KMS-11 (cell line): Measurements from ENCODE around the gene KRT14.

Source experiments
- H2AFZ ChIP-seq: fragments of 200-600 bp; sonication (generic); 2 replicates; pipeline ENCODE4 v1.6.1; 2016; ENCODE audit warnings: antibody characterized with exemption, mixed run types, low read depth
- H3K27ac ChIP-seq: fragments of 200-600 bp; sonication (generic); 2 replicates; pipeline ENCODE4 v1.6.1; 2016; ENCODE audit warnings: mild to moderate bottlenecking, mixed run types
- H3K27me3 ChIP-seq: fragments of 200-600 bp; sonication (generic); 2 replicates; pipeline ENCODE4 v1.6.1; 2017; ENCODE audit warnings: mild to moderate bottlenecking, low read depth, mixed run types, moderate library complexity; ENCODE audit not compliant: insufficient read depth
- H3K36me3 ChIP-seq: fragments of 200-600 bp; sonication (generic); 2 replicates; pipeline ENCODE4 v1.6.1; 2017; ENCODE audit warnings: mild to moderate bottlenecking, mixed run types; ENCODE audit not compliant: insufficient read depth
- H3K4me1 ChIP-seq: fragments of 200-600 bp; sonication (generic); 2 replicates; pipeline ENCODE4 v1.6.1; 2016; ENCODE audit warnings: mild to moderate bottlenecking, low read depth, mixed run types; ENCODE audit not compliant: poor library complexity, severe bottlenecking
- H3K4me2 ChIP-seq: fragments of 200-600 bp; sonication (generic); 2 replicates; pipeline ENCODE4 v1.7.0; 2016; ENCODE audit warnings: mild to moderate bottlenecking, mixed run types
- H3K4me3 ChIP-seq: fragments of 200-600 bp; sonication (generic); IDR thresholded peaks from 2 replicates; pipeline ENCODE4 v1.6.1; 2017; ENCODE audit warnings: low read depth, low read length, mixed read lengths; ENCODE audit not compliant: insufficient read depth
- H3K79me2 ChIP-seq: fragments of 200-600 bp; sonication (generic); 2 replicates; pipeline ENCODE4 v1.6.1; 2016; ENCODE audit warnings: low read depth, mixed run types; ENCODE audit not compliant: insufficient read depth
- H3K9ac ChIP-seq: fragments of 200-600 bp; sonication (generic); 2 replicates; pipeline ENCODE4 v1.6.1; 2016; ENCODE audit warnings: mild to moderate bottlenecking, mixed run types
- H4K20me1 ChIP-seq: fragments of 200-600 bp; sonication (generic); 2 replicates; pipeline ENCODE4 v1.6.1; 2016; ENCODE audit warnings: mild to moderate bottlenecking, mixed run types; ENCODE audit not compliant: insufficient read depth
- TF ChIP-seq, protein P1 (sequence below): fragments of 200-600 bp; sonication (generic); conservative IDR thresholded peaks from 2 replicates; pipeline ENCODE4 v1.6.1; 2017; ENCODE audit warnings: low read depth, mild to moderate bottlenecking, antibody characterized with exemption, low read length, moderate library complexity, mixed read lengths

The KRT14 gene

GRCh38 chr17:41559548-41559947 lies 27.1 kb downstream of the KRT14 start:
- Histone ChIP-seq H3K4me1 (no peaks in the 10 kb centered on the region), H3K36me3 (no peaks in the 10 kb centered on the region), H2AFZ (no peak overlapping the region), H3K79me2 (no peaks in the 10 kb centered on the region), H3K9ac (no peak overlapping the region), H3K4me3 (no peak overlapping the region), H3K27ac (no peak overlapping the region), H3K4me2 (no peak overlapping the region), H4K20me1 (no peaks in the 10 kb centered on the region), H3K27me3 (peaks cover 13% of the 10 kb centered on the region; the same call in 1 of the 2 replicates)
- TF ChIP-seq, protein P1, sequence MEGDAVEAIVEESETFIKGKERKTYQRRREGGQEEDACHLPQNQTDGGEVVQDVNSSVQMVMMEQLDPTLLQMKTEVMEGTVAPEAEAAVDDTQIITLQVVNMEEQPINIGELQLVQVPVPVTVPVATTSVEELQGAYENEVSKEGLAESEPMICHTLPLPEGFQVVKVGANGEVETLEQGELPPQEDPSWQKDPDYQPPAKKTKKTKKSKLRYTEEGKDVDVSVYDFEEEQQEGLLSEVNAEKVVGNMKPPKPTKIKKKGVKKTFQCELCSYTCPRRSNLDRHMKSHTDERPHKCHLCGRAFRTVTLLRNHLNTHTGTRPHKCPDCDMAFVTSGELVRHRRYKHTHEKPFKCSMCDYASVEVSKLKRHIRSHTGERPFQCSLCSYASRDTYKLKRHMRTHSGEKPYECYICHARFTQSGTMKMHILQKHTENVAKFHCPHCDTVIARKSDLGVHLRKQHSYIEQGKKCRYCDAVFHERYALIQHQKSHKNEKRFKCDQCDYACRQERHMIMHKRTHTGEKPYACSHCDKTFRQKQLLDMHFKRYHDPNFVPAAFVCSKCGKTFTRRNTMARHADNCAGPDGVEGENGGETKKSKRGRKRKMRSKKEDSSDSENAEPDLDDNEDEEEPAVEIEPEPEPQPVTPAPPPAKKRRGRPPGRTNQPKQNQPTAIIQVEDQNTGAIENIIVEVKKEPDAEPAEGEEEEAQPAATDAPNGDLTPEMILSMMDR = no peak

DNA sequence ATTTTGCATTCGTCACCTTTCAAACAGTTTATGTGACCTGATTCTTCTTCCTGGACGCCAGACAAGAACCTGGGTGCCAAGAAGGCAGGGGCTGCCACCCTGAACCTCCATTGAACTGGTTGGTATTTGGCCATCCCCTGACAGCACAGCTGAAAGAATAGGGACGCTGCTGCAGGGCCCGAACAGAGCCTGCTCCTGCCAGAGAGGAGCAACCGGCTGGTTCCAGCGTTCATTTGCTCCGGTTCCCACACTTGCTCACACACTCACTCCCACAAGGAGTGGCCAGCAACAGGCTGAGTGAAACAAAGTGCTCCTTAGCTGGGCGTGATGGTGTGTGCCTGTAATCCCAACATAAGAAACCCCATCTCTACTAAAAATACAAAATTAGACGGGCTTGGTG lies 29.8 kb downstream of the KRT14 start:
- Histone ChIP-seq H3K36me3 (no peaks in the 10 kb centered on the region), H4K20me1 (no peaks in the 10 kb centered on the region)
- TF ChIP-seq, protein P1 = no peak

DNA sequence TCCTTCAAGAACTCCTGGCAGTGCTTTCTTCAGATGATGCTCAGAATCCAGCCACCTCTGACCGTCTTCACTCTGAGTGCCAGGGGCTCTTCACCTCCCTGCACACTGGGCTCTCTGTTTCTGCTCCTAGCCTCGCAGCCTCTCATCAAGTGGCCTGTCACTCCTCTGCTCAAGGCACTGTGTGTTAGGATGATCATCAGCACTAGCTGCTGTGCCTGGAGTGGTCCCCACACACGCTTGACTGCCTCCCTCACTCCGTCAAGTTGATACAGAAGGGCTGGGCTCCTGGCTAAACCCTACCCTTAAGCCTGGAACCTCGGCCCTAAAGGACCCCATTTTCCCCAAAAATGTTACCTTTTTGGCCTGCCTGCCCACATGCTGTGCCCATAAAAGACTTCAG lies 30.4 kb downstream of the KRT14 start:
- Histone ChIP-seq H4K20me1 (no peaks in the 10 kb centered on the region), H3K4me2 (no peak overlapping the region), H3K4me3 (no peak overlapping the region), H3K36me3 (no peaks in the 10 kb centered on the region), H3K9ac (no peak overlapping the region), H3K4me1 (no peaks in the 10 kb centered on the region), H3K79me2 (no peaks in the 10 kb centered on the region), H2AFZ (no peak overlapping the region), H3K27ac (no peak overlapping the region), H3K27me3 (peaks cover 14% of the 10 kb centered on the region; the same call in 1 of the 2 replicates)
- TF ChIP-seq, protein P1 = no peak

More for the DNA sequence above, 29.8 kb downstream of the KRT14 start:
- Histone ChIP-seq H3K27me3 (peaks cover 14% of the 10 kb centered on the region; the same call in 1 of the 2 replicates), H2AFZ (no peak overlapping the region), H3K9ac (no peak overlapping the region), H3K27ac (no peak overlapping the region), H3K4me3 (no peak overlapping the region), H3K79me2 (no peaks in the 10 kb centered on the region), H3K4me2 (no peak overlapping the region), H3K4me1 (no peaks in the 10 kb centered on the region)

DNA sequence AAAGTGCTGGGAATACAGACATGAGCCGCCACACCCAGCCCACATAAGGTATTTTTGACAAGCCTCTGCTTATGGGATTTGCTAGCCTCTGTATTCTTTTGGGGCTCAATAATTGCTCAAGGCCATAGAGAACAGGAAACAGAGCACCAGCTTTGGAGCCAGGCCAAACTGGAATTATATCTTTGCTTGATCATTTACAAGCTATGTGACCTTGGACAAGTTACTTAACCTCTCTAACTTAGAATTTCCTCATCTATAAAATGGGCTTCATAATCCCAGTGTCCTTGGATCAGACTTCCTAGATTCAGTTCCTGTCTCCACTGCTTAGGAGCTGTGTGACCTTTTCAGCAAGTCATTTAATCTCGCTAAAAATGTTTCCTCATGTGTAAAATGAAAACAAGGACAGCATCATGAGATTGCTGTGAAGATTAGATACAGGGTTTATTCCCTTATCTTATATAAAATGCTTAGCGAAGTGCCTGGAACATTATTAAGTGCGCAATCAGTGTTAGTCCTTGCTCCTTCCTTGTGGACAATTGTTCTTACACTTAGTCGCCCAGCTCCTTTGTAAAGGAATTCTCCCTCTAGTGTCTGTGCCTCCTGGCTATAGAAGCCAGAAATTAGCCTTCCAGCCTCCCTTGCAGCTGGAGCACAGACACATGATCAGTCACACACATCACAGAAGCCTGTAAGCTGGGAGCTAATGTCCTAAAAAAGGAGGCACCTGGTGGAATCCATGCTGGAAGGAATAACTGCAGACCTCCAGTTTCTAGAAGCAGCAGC lies 31.4 kb downstream of the KRT14 start:
- no peaks in the 10 kb centered on the region for H3K4me1 ChIP-seq
- no peak overlapping the region for H3K4me3 ChIP-seq
- no peak overlapping the region for H2AFZ ChIP-seq
- H3K79me2 ChIP-seq = no peaks in the 10 kb centered on the region
- no peaks in the 10 kb centered on the region for H3K36me3 ChIP-seq
- peaks cover 14% of the 10 kb centered on the region; the same call in 1 of the 2 replicates for H3K27me3 ChIP-seq
- H4K20me1 ChIP-seq = no peaks in the 10 kb centered on the region
- TF ChIP-seq, protein P1 = no peak
- no peak overlapping the region for H3K9ac ChIP-seq
- no peak overlapping the region for H3K27ac ChIP-seq
- H3K4me2 ChIP-seq = no peak overlapping the region
